Loucy (cell line): ENCODE results near the gene SLC22A1.

Experiments used
- CTCF ChIP-seq: fragments of 200-600 bp; sonication (generic); conservative IDR thresholded peaks from 2 replicates; pipeline ENCODE4 v1.5.1; 2014; ENCODE audit warnings: mild to moderate bottlenecking, antibody characterized with exemption, low read length
- EZH2phosphoT487 ChIP-seq: fragments of 200-600 bp; IDR thresholded peaks from 2 replicates; pipeline ENCODE4 v1.6.1; 2018; ENCODE audit warnings: antibody characterized with exemption, mild to moderate bottlenecking, moderate library complexity, borderline replicate concordance

GRCh38 chr6:160197662-160198061 is 76.0 kb downstream of the SLC22A1 start:
- TF ChIP-seq CTCF (no peak), EZH2phosphoT487 (no peak)
